Right atrium auricular region (tissue), 2 donors: Measurements from ENCODE around the gene GORASP1. TPM values are rescaled to one million over a fixed set of nuclear protein-coding genes. Genes with fewer than 3 reads are reported as not detected.

Experiments
- DNase-seq: peaks from one replicate; pipeline ENCODE4 v3.0.0-alpha.2; 2019; ENCODE audit warnings: low spot score
- H3K27ac ChIP-seq, 2 donors: fragments of 200-600 bp; sonication (generic); 1 replicate in 1 of 2; 2 replicates in 1 of 2; pipeline ENCODE4 v1.5.1; 2016 to 2019
- H3K27me3 ChIP-seq, 2 donors: fragments of 200-600 bp; sonication (generic); one replicate each; pipeline versions ENCODE4 v1.5.1 to v1.6.0; 2017 to 2019
- H3K36me3 ChIP-seq: fragments of 200-600 bp; sonication (generic); one replicate; pipeline ENCODE4 v1.5.1; 2016
- H3K4me1 ChIP-seq, 2 donors: fragments of 200-600 bp; sonication (generic); one replicate each; pipeline versions ENCODE4 v1.5.1 to v1.6.0; 2017 to 2019
- H3K4me3 ChIP-seq, 2 donors: fragments of 200-600 bp; sonication (generic); 1 replicate in 1 of 2; 2 replicates in 1 of 2; pipeline ENCODE4 v1.5.1; 2017 to 2019; ENCODE audit warnings: mild to moderate bottlenecking in 1 of 2, moderate library complexity in 1 of 2
- H3K9me3 ChIP-seq, 2 donors: fragments of 200-600 bp; sonication (generic); one replicate each; pipeline ENCODE4 v1.5.1; 2019
- total RNA-seq, 2 donors: library from RNA; depleted of rRNA; stranded (reverse); fragments of >200 nt; gene quantifications; one replicate each; pipeline ENCODE4 v1.1.0, GENCODE V29; 2016
- TF ChIP-seq, protein P1 (sequence below), 2 donors: fragments of 200-600 bp; sonication (generic); IDR thresholded peaks; one replicate each; pipeline ENCODE4 v1.5.1; 2019; ENCODE audit warnings: antibody characterized with exemption in 2 of 2

GORASP1 gene
- total RNA-seq, 2 donors from 2014 or later: 34.3 to 38.8 TPM

GRCh38 chr3:39130026-39130425 is 22.6 kb upstream of the GORASP1 start:
- H3K4me3 ChIP-seq: no peak overlapping the region
- no peaks in the 10 kb centered on the region for H3K9me3 ChIP-seq
- TF ChIP-seq, protein P1, sequence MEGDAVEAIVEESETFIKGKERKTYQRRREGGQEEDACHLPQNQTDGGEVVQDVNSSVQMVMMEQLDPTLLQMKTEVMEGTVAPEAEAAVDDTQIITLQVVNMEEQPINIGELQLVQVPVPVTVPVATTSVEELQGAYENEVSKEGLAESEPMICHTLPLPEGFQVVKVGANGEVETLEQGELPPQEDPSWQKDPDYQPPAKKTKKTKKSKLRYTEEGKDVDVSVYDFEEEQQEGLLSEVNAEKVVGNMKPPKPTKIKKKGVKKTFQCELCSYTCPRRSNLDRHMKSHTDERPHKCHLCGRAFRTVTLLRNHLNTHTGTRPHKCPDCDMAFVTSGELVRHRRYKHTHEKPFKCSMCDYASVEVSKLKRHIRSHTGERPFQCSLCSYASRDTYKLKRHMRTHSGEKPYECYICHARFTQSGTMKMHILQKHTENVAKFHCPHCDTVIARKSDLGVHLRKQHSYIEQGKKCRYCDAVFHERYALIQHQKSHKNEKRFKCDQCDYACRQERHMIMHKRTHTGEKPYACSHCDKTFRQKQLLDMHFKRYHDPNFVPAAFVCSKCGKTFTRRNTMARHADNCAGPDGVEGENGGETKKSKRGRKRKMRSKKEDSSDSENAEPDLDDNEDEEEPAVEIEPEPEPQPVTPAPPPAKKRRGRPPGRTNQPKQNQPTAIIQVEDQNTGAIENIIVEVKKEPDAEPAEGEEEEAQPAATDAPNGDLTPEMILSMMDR (IDR thresholded peaks at IDR 0.05): no peak
- H3K27me3 ChIP-seq: no peaks in the 10 kb centered on the region
- no peak for DNase-seq
- no peak overlapping the region for H3K27ac ChIP-seq
- no peaks in the 10 kb centered on the region for H3K36me3 ChIP-seq
- peaks cover 0 to 36% of the 10 kb centered on the region in 2 donors for H3K4me1 ChIP-seq

GRCh38 chr3:39128951-39129350 is 21.5 kb upstream of the GORASP1 start:
- Histone ChIP-seq H3K4me1 (peaks cover 0 to 25% of the 10 kb centered on the region in 2 donors), H3K4me3 (no peak overlapping the region), H3K9me3 (no peaks in the 10 kb centered on the region), H3K27me3 (no peaks in the 10 kb centered on the region), H3K36me3 (no peaks in the 10 kb centered on the region), H3K27ac (no peak overlapping the region)
- TF ChIP-seq, protein P1 (IDR thresholded peaks at IDR 0.05): no peak
- DNase-seq: no peak

GRCh38 chr3:39127908-39128304 is 20.5 kb upstream of the GORASP1 start:
- TF ChIP-seq, protein P1 (IDR thresholded peaks at IDR 0.05): no peak
- Histone ChIP-seq H3K4me3 (no peak overlapping the region), H3K4me1 (peaks cover 0 to 14% of the 10 kb centered on the region in 2 donors), H3K27me3 (no peaks in the 10 kb centered on the region), H3K27ac (no peak overlapping the region), H3K36me3 (no peaks in the 10 kb centered on the region), H3K9me3 (no peaks in the 10 kb centered on the region)
- no peak for DNase-seq

- Histone ChIP-seq H3K36me3 (no peaks in the 10 kb centered on the region), H3K27ac (no peak overlapping the region), H3K4me1 (peaks cover 0 to 13% of the 10 kb centered on the region in 2 donors), H3K4me3 (no peak overlapping the region), H3K27me3 (no peaks in the 10 kb centered on the region), H3K9me3 (no peaks in the 10 kb centered on the region)
- no peak for DNase-seq
- TF ChIP-seq, protein P1 (IDR thresholded peaks at IDR 0.05): no peak
Measured at GRCh38 chr3:39127269-39127907, 20.0 kb upstream of the GORASP1 start.

GRCh38 chr3:39126532-39127071 is 19.2 kb upstream of the GORASP1 start:
- TF ChIP-seq, protein P1 (IDR thresholded peaks at IDR 0.05): peak; percentile 28 to 75
- H3K36me3 ChIP-seq: no peaks in the 10 kb centered on the region
- no peak overlapping the region for H3K4me3 ChIP-seq
- no peak overlapping the region for H3K27ac ChIP-seq
- no peak for DNase-seq
- H3K9me3 ChIP-seq: no peaks in the 10 kb centered on the region
- no peaks in the 10 kb centered on the region for H3K27me3 ChIP-seq
- H3K4me1 ChIP-seq: peaks cover 0 to 13% of the 10 kb centered on the region in 2 donors
